GM23338 (cell line): ENCODE results near the gene MAD2L1BP. TPM values are rescaled to one million over a fixed set of nuclear protein-coding genes. Genes with fewer than 3 reads are reported as not detected.

Experiments used
- ATAC-seq: fragments of 200-7000 bp; cut with Tn5 transposase; 3 replicates; pipeline ENCODE4 v1.9.1; 2020
- DNase-seq: peaks from one replicate; pipeline ENCODE4 v3.0.0-alpha.2; 2015; ENCODE audit warnings: low spot score
- H2AFZ ChIP-seq: fragments of 200-600 bp; sonication (generic); 2 replicates; pipeline ENCODE4 v1.8.0; 2016; ENCODE audit warnings: antibody characterized with exemption, mild to moderate bottlenecking, moderate library complexity
- H3F3A ChIP-seq: fragments of 200-600 bp; sonication (generic); replicated peaks from 2 replicates; pipeline ENCODE4 v1.8.0; 2017; ENCODE audit warnings: antibody characterized with exemption, mixed run types, low read depth
- H3K27ac ChIP-seq: fragments of 200-600 bp; sonication (generic); 2 replicates; pipeline ENCODE4 v1.6.1; 2016; ENCODE audit warnings: low read depth
- H3K27me3 ChIP-seq: fragments of 200-600 bp; sonication (generic); 2 replicates; pipeline ENCODE4 v1.8.0; 2016; ENCODE audit warnings: mild to moderate bottlenecking, mixed run types, moderate library complexity; ENCODE audit not compliant: insufficient read depth
- H3K36me3 ChIP-seq: fragments of 200-600 bp; sonication (generic); 2 replicates; pipeline ENCODE4 v1.8.0; 2016; ENCODE audit warnings: mild to moderate bottlenecking; ENCODE audit not compliant: insufficient read depth
- H3K4me1 ChIP-seq: fragments of 200-600 bp; sonication (generic); 2 replicates; pipeline ENCODE4 v1.8.0; 2016; ENCODE audit warnings: mild to moderate bottlenecking, moderate library complexity; ENCODE audit not compliant: insufficient read depth
- H3K4me2 ChIP-seq: fragments of 200-600 bp; sonication (generic); 2 replicates; pipeline ENCODE4 v1.7.1; 2017; ENCODE audit warnings: mixed run types
- H3K4me3 ChIP-seq: fragments of 200-600 bp; sonication (generic); 2 replicates; pipeline ENCODE4 v1.6.1; 2016; ENCODE audit warnings: mixed run types
- H3K79me2 ChIP-seq: fragments of 200-600 bp; sonication (generic); replicated peaks from 2 replicates; pipeline ENCODE4 v1.8.0; 2017; ENCODE audit warnings: mild to moderate bottlenecking; ENCODE audit not compliant: insufficient read depth
- H3K9me2 ChIP-seq: fragments of 200-600 bp; sonication (generic); 2 replicates; pipeline ENCODE4 v1.8.0; 2017; ENCODE audit not compliant: insufficient read depth
- H4K20me1 ChIP-seq: fragments of 200-600 bp; sonication (generic); replicated peaks from 2 replicates; pipeline ENCODE4 v1.8.0; 2017; ENCODE audit warnings: mild to moderate bottlenecking; ENCODE audit not compliant: insufficient read depth
- H3K27ac Mint-ChIP-seq: 2 replicates; pipeline ENCODE4 v1.8.0; 2020; ENCODE audit warnings: inconsistent platforms, mild to moderate bottlenecking, moderate library complexity, mixed read lengths
- H3K27me3 Mint-ChIP-seq: 3 replicates; pipeline ENCODE4 v1.8.0; 2022; ENCODE audit warnings: low read depth, mild to moderate bottlenecking, moderate library complexity, mixed read lengths, inconsistent platforms; ENCODE audit not compliant: insufficient read depth, poor library complexity
- H3K36me3 Mint-ChIP-seq: 3 replicates; pipeline ENCODE4 v1.8.0; 2021; ENCODE audit warnings: low read depth, mild to moderate bottlenecking, inconsistent platforms, moderate library complexity, mixed read lengths
- H3K4me1 Mint-ChIP-seq: 3 replicates; pipeline ENCODE4 v1.8.0; 2020; ENCODE audit warnings: mild to moderate bottlenecking, inconsistent platforms, mixed read lengths
- H3K4me3 Mint-ChIP-seq: 3 replicates; pipeline ENCODE4 v1.8.0; 2021; ENCODE audit warnings: moderate library complexity, mild to moderate bottlenecking, inconsistent platforms, mixed read lengths
- H3K9me3 Mint-ChIP-seq: 3 replicates; pipeline ENCODE4 v1.8.0; 2020; ENCODE audit warnings: moderate library complexity, mild to moderate bottlenecking, inconsistent platforms, mixed read lengths
- JUNB ChIP-seq: IDR thresholded peaks from one replicate; pipeline ENCODE4 v1.6.1; 2016; ENCODE audit warnings: antibody characterized with exemption; ENCODE audit not compliant: unreplicated experiment
- ZNF462 ChIP-seq: fragments of 250-450 bp; sonication (Bioruptor Pico); IDR thresholded peaks from 2 replicates; pipeline ENCODE4 v1.5.0; 2020; ENCODE audit warnings: mild to moderate bottlenecking, moderate library complexity
- polyA plus RNA-seq: library from polyadenylated mRNA; unstranded; fragments of >200 nt; fragmentation: Nextera tagmentation; extraction: Ambion mirVana; gene quantifications from 2 replicates; pipeline ENCODE4 v1.2.1, GENCODE V29; 2016
- total RNA-seq: library from RNA; depleted of rRNA; stranded (reverse); fragments of >200 nt; shearing (Covaris generic); gene quantifications from 2 replicates; pipeline ENCODE4 v1.2.3, GENCODE V29; 2014
- TF ChIP-seq, protein P1 (sequence below): IDR thresholded peaks from 2 replicates; pipeline ENCODE4 v1.6.1; 2016; ENCODE audit warnings: antibody characterized with exemption

Gene MAD2L1BP
- total and polyA plus RNA-seq, 2 experiments from 2014 or later: 26.6 to 51.7 TPM

- TF ChIP-seq, protein P1, sequence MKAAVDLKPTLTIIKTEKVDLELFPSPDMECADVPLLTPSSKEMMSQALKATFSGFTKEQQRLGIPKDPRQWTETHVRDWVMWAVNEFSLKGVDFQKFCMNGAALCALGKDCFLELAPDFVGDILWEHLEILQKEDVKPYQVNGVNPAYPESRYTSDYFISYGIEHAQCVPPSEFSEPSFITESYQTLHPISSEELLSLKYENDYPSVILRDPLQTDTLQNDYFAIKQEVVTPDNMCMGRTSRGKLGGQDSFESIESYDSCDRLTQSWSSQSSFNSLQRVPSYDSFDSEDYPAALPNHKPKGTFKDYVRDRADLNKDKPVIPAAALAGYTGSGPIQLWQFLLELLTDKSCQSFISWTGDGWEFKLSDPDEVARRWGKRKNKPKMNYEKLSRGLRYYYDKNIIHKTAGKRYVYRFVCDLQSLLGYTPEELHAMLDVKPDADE: no peak
These were observed 41.7 kb upstream of the MAD2L1BP start (continued) for GRCh38 chr6:43593938-43594337.

GRCh38 chr6:43600595-43600994 is 35.0 kb upstream of the MAD2L1BP start:
- no peak overlapping the region for H3K4me2 ChIP-seq
- Mint-ChIP-seq H3K36me3 (peaks cover 12% of the 10 kb centered on the region), H3K27me3 (no peaks in the 10 kb centered on the region), H3K9me3 (no peaks in the 10 kb centered on the region), H3K4me3 (no peak overlapping the region), H3K27ac (no peak overlapping the region), H3K4me1 (no peaks in the 10 kb centered on the region)
- H3F3A ChIP-seq: no peaks in the 10 kb centered on the region
- H3K27me3 ChIP-seq: no peaks in the 10 kb centered on the region
- H3K36me3 ChIP-seq: 0 out of 2 replicates have a peak, but pooled peaks cover 2% of the 10 kb centered on the region
- H4K20me1 ChIP-seq: no peaks in the 10 kb centered on the region; the same call in 1 of the 2 replicates
- DNase-seq (no peak), ATAC-seq (no peak)
- no peaks in the 10 kb centered on the region for H3K79me2 ChIP-seq
- H3K9me2 ChIP-seq: no peaks in the 10 kb centered on the region
- no peaks in the 10 kb centered on the region for H3K4me1 ChIP-seq
- H3K4me3 ChIP-seq: no peak overlapping the region
- H3K27ac ChIP-seq: no peak overlapping the region
- no peak overlapping the region for H2AFZ ChIP-seq
- no peak for TF ChIP-seq ZNF462 (CRISPR knock-in tag)
- no peak for TF ChIP-seq JUNB
